GM12801 (cell line): Measurements from ENCODE around the gene CYSTM1.

Source experiments
- CTCF ChIP-seq: IDR thresholded peaks from one replicate; pipeline ENCODE4 v1.5.1; 2011; ENCODE audit warnings: control low read depth; ENCODE audit not compliant: insufficient read length; ENCODE audit errors: extremely low read depth

CYSTM1 gene

DNA sequence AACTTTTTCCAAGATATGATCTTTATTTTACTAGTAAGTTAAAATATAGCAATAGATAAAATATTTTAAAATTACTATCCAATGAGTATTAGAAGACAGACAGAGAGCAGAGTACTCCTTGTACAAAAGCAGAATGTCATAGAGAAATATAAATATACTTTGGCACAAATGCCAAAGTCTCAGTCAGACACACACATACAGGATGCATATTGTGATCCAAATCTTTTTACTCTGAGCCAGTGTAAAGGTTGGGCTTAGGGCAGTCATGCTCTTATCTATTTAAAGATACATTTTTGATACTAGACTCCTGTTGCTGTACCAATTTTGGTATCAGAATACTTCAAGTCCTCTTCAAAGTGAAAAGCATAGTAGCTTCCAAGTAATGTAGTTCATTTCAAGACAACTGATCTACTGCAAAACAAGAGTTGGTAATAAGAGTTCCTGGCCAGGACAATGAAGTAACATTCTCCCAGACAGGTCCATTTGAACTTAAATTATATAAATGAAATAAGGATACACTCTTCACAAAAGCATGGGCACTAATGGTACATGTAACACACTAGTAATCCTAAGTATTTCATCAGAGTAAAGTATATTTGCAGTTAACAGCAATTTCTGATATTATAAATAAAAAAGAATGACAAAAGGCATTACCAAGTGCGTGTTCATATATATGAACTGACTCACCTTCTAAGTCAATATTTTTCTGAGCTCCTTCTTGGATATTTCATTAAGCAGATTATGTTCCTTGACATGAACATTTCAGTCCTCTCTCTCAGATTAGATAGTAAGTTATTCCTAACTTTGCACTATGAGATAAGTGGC, 117.4 kb downstream of the CYSTM1 start:
- TF ChIP-seq CTCF, result no peak
